Nephron progenitor cell (in vitro differentiated cells): Measurements from ENCODE around the gene KSR1.

ENCODE experiments used
- DNase-seq: peaks from one replicate; pipeline ENCODE4 v3.0.0; 2021
- H3K27ac Mint-ChIP-seq: 2 replicates; pipeline ENCODE4 v1.8.0; 2021; ENCODE audit warnings: mild to moderate bottlenecking, moderate library complexity, mixed read lengths
- H3K27me3 Mint-ChIP-seq: 2 replicates; pipeline ENCODE4 v1.8.0; 2021; ENCODE audit warnings: mild to moderate bottlenecking, low read depth, mixed read lengths; ENCODE audit not compliant: poor library complexity
- H3K36me3 Mint-ChIP-seq: 2 replicates; pipeline ENCODE4 v1.8.0; 2021; ENCODE audit warnings: low read depth, mixed read lengths
- H3K4me1 Mint-ChIP-seq: 2 replicates; pipeline ENCODE4 v1.8.0; 2021; ENCODE audit warnings: mixed read lengths
- H3K4me3 Mint-ChIP-seq: 2 replicates; pipeline ENCODE4 v1.8.0; 2021; ENCODE audit warnings: mild to moderate bottlenecking, moderate library complexity, mixed read lengths
- H3K9me3 Mint-ChIP-seq: 2 replicates; pipeline ENCODE4 v1.8.0; 2021; ENCODE audit warnings: mild to moderate bottlenecking, moderate library complexity, mixed read lengths
- TF ChIP-seq, protein P1 (sequence below): fragments of 200-600 bp; sonication (generic); IDR thresholded peaks from 2 replicates; pipeline ENCODE4 v1.5.0; 2021; ENCODE audit warnings: antibody characterized with exemption

KSR1 gene

DNA sequence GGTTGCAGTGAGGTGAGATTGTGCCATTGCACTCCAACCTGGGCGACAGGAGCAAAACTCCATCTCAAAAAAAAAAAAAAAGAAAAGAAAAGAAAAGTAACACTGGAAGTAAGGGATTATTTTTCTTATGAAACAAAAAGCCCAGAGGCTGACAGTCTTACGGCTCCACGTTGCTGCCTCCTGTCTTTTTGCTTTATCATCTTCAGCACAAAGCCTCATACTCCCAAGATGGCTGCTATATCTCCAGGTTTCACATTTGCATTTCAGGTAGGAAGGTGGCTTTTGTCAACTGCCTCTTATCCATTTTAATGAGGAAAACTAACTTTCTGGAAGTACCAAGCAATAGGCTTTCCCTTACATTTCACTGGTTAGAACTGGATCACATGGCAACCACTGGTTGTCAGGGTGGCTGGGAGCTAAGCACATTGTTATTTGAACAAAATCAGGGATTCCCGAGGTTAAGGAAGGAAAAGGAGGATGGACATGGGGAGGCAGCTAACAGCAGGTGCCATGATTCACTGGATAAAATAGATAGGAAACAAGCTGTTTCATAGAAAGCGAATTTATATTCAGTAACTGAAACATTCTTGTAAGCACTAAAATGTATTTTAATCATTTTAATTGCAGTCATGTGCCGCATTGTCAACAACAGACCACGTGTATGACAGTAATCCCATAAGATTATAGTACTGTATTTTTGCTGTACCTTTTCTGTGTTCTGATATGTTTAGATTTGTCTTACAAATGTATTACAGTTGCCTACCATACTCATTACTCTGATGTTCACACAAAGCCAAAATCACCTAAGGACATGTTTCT lies 58.6 kb downstream of the KSR1 start:
- Mint-ChIP-seq H3K4me1 (peaks cover 49% of the 10 kb centered on the region), H3K27ac (peak overlapping the region; percentile 7), H3K9me3 (no peaks in the 10 kb centered on the region), H3K36me3 (no peaks in the 10 kb centered on the region), H3K27me3 (no peaks in the 10 kb centered on the region), H3K4me3 (no peak overlapping the region)
- no peak for DNase-seq
- TF ChIP-seq, protein P1, sequence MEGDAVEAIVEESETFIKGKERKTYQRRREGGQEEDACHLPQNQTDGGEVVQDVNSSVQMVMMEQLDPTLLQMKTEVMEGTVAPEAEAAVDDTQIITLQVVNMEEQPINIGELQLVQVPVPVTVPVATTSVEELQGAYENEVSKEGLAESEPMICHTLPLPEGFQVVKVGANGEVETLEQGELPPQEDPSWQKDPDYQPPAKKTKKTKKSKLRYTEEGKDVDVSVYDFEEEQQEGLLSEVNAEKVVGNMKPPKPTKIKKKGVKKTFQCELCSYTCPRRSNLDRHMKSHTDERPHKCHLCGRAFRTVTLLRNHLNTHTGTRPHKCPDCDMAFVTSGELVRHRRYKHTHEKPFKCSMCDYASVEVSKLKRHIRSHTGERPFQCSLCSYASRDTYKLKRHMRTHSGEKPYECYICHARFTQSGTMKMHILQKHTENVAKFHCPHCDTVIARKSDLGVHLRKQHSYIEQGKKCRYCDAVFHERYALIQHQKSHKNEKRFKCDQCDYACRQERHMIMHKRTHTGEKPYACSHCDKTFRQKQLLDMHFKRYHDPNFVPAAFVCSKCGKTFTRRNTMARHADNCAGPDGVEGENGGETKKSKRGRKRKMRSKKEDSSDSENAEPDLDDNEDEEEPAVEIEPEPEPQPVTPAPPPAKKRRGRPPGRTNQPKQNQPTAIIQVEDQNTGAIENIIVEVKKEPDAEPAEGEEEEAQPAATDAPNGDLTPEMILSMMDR, result no peak

DNA sequence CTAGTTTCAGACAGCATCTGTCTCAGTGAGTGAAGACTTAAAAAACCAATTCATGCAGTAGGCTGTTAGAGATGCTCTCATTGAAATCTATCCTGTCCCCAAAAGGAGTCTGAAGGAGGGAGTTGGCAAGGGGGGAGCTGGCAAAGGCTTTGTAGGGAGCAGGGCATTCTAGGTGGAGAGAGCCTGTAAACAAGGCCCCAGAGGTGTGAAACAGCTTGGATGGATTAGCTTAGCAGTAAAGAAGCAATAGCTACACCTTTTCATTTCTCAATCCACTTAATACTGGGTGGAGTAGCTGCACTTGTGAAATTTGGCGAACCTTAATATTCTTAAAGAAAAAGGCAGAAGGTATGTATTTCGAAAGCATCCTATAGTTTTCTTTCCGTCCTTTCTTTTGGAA lies 61.8 kb downstream of the KSR1 start:
- no peaks in the 10 kb centered on the region for H3K9me3 Mint-ChIP-seq
- H3K27ac Mint-ChIP-seq, result peak overlapping the region; percentile 66
- H3K27me3 Mint-ChIP-seq, result no peaks in the 10 kb centered on the region
- TF ChIP-seq, protein P1, result no peak
- no peak overlapping the region for H3K4me3 Mint-ChIP-seq
- peaks cover 52% of the 10 kb centered on the region for H3K4me1 Mint-ChIP-seq
- H3K36me3 Mint-ChIP-seq, result no peaks in the 10 kb centered on the region
- no peak for DNase-seq

DNA sequence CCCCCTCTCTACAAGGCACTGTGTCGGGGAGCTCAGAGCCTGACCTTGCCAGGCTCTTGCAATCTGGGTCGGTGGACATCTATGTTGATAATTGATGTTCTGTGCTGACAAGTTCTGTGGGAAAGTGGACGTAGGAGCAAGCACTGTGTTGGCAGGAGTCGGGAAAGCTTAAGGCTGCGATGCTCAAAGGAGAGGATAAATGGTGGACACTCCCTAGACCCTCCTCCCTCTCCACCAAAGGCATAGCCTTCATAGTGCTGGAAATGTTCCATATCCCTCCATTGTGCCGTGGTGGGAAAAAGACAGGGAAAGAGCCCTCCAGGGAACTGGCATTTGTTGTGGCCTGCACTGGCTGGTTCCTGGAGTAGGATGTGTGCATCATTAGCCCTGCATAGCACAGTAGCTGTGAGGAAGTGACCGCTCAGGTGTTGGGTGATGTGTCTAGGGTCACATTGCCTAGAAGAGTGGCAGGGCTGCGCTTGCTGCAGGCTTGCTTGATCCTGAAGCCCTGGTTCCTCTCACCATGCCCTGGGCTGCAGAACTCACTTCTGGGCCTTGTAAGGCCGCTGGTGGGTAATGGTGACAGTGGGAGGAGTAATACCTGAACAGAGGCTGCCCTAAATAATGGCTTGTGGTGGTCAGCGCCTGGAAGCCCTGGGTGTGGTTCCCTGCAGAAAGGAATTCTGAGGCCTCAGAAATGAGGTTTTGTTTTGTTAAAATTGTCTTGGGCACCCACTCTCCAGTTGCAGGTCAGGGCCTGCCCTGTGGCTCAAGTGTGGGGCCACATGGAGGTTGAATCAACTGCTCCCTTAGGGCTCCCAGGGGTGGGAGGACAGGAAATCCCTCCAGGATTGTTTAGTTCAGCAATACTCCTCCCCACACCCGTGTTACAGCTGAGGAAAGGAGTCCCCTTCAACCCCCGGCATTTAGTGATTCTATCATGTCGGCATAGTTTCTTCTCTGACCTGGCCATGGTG lies 62.6 kb downstream of the KSR1 start:
- no peaks in the 10 kb centered on the region for H3K36me3 Mint-ChIP-seq
- H3K27me3 Mint-ChIP-seq, result no peaks in the 10 kb centered on the region
- no peaks in the 10 kb centered on the region for H3K9me3 Mint-ChIP-seq
- TF ChIP-seq, protein P1, result no peak
- peaks cover 54% of the 10 kb centered on the region for H3K4me1 Mint-ChIP-seq
- H3K4me3 Mint-ChIP-seq, result no peak overlapping the region
- no peak for DNase-seq
- H3K27ac Mint-ChIP-seq, result no peak overlapping the region

DNA sequence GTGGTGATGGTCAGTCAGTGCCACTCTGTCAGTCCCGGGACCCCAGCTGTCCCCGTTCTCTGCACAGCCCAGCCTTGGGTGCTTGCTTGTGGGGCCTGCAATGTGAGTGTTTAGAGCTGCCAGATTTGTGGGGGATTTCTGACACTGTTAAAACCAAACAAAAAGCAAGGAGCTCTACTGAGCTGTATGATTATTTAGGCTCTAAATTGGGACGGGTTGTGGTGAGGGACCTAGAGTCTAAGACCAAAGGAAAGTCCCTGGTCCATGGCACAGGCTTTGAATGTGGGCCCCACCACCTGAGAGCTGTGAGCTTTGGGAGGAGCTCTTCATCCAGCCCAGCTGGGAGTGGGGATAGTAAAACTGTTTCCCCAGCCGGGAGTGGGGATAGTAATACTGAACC lies 63.3 kb downstream of the KSR1 start:
- TF ChIP-seq, protein P1, result no peak
- Mint-ChIP-seq H3K36me3 (no peaks in the 10 kb centered on the region), H3K4me3 (no peak overlapping the region), H3K9me3 (no peaks in the 10 kb centered on the region), H3K27ac (no peak overlapping the region), H3K27me3 (no peaks in the 10 kb centered on the region), H3K4me1 (peaks cover 61% of the 10 kb centered on the region)
- DNase-seq, result no peak

DNA sequence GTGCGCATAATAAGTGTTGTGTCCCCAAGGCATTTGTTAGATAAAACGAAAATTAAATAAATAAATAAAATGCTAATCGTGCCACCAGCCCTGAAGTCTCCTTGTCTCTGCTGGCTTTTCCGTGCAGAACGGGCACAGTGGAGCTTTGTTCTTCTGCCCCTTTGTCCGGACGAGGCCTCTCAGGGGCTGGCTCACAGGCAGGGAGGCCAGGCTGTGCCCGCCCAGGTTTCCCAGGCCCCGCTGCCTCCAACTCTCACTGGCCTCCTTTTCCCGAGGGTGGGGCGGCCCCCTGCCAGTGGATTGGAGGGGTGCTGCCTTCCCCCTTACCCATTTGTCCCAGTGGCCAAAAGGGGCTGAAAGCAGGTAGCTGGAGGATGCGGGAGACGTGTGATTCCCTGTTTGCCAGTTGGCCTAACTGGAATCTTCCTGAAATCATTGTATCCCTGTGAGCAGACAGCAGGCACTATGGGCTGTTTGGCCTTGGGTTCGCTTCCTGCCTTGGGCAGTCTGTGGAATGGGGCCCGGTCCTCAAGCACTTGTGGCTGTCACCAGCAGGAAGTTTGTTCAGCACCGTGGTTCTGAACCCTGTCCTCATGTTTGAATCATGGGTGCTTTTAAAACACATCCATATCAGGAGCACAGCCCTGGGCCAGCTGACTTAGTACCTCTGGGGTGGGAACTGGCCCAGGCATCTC lies 64.4 kb downstream of the KSR1 start:
- Mint-ChIP-seq H3K4me3 (no peak overlapping the region), H3K4me1 (peaks cover 64% of the 10 kb centered on the region), H3K27ac (no peak overlapping the region), H3K27me3 (no peaks in the 10 kb centered on the region), H3K36me3 (no peaks in the 10 kb centered on the region), H3K9me3 (no peaks in the 10 kb centered on the region)
- TF ChIP-seq, protein P1, result no peak
- no peak for DNase-seq
